ENCODE data around the gene DDT. TPM values are rescaled to one million over a fixed set of nuclear protein-coding genes. Genes with fewer than 3 reads are reported as not detected.

The DDT gene
- total RNA-seq, 3 donors from 2014 or later (not counting 1 experiment from before 2014, with no cell fraction given): 60.2 to 64.3 (median 62.3) TPM

GRCh38 chr22:23938328-23939016 is 35.8 kb downstream of the DDT start:
- H3K36me3 ChIP-seq (ENCODE audit: control insufficient read depth, insufficient read depth, low read length): no peaks in the 10 kb centered on the region
- H3K27ac ChIP-seq (ENCODE audit: low read length): no peak overlapping the region
- no peaks in the 10 kb centered on the region for H3K27me3 ChIP-seq (ENCODE audit: control insufficient read depth, insufficient read depth, low read length)
- intact Hi-C loops (cut with micrococcal nuclease): no loop called here
- no peaks in the 10 kb centered on the region for H3K9me3 ChIP-seq (ENCODE audit: control insufficient read depth, insufficient read depth, low read length)
- no peak for TF ChIP-seq CTCF (IDR thresholded peaks at IDR 0.05)
- H3K9me3 Mint-ChIP-seq: no peaks in the 10 kb centered on the region
- 84% methylated on average over 5 of the region's 5 CpGs for WGBS (ENCODE audit: insufficient coverage)
- peak in 1 of 2 donors; percentile 0 for DNase-seq
- H3K27ac Mint-ChIP-seq: no peak overlapping the region
- ATAC-seq: peak in 1 of 3 donors; percentile 38
- no peaks in the 10 kb centered on the region for H3K36me3 Mint-ChIP-seq
- no peaks in the 10 kb centered on the region for H3K4me1 ChIP-seq (ENCODE audit: control insufficient read depth, insufficient read depth, low read length)
- H3K4me3 Mint-ChIP-seq: no peak overlapping the region
- H3K4me3 ChIP-seq (ENCODE audit: low read length): no peak overlapping the region
- H3K4me1 Mint-ChIP-seq: no peaks in the 10 kb centered on the region
- H3K27me3 Mint-ChIP-seq (ENCODE audit: low read depth in 2 of 2): no peaks in the 10 kb centered on the region

GRCh38 chr22:23926561-23926960 is 47.7 kb downstream of the DDT start:
- ATAC-seq (no peak), DNase-seq (peak in 1 of 2 donors; percentile 1)
- no peak overlapping the region for H3K4me3 ChIP-seq (ENCODE audit: low read length)
- WGBS (ENCODE audit: insufficient coverage): 89% methylated on average over 14 of the region's 14 CpGs
- H3K27me3 ChIP-seq (ENCODE audit: control insufficient read depth, insufficient read depth, low read length): no peaks in the 10 kb centered on the region
- Mint-ChIP-seq H3K4me3 (no peak overlapping the region), H3K9me3 (peaks cover 4 to 5% of the 10 kb centered on the region in 2 donors), H3K36me3 (peaks cover 16% of the 10 kb centered on the region), H3K27me3 (ENCODE audit: low read depth in 2 of 2) (no peaks in the 10 kb centered on the region), H3K27ac (no peak overlapping the region), H3K4me1 (peaks cover 24 to 34% of the 10 kb centered on the region in 2 donors)
- no peak for TF ChIP-seq CTCF (IDR thresholded peaks at IDR 0.05)
- intact Hi-C loops (cut with micrococcal nuclease): no loop called here
- peaks cover 44% of the 10 kb centered on the region for H3K36me3 ChIP-seq (ENCODE audit: control insufficient read depth, insufficient read depth, low read length)
- H3K27ac ChIP-seq (ENCODE audit: low read length): no peak overlapping the region
- H3K4me1 ChIP-seq (ENCODE audit: control insufficient read depth, insufficient read depth, low read length): no peaks in the 10 kb centered on the region
- H3K9me3 ChIP-seq (ENCODE audit: control insufficient read depth, insufficient read depth, low read length): peaks cover 6% of the 10 kb centered on the region

GRCh38 chr22:23925020-23925606 is 49.1 kb downstream of the DDT start:
- H3K36me3 Mint-ChIP-seq: peaks cover 9% of the 10 kb centered on the region
- Histone ChIP-seq H3K27me3 (ENCODE audit: control insufficient read depth, insufficient read depth, low read length) (no peaks in the 10 kb centered on the region), H3K9me3 (ENCODE audit: control insufficient read depth, insufficient read depth, low read length) (peaks cover 6% of the 10 kb centered on the region), H3K27ac (ENCODE audit: low read length) (no peak overlapping the region), H3K4me3 (ENCODE audit: low read length) (no peak overlapping the region), H3K36me3 (ENCODE audit: control insufficient read depth, insufficient read depth, low read length) (peaks cover 47% of the 10 kb centered on the region), H3K4me1 (ENCODE audit: control insufficient read depth, insufficient read depth, low read length) (no peaks in the 10 kb centered on the region)
- H3K9me3 Mint-ChIP-seq: peaks cover 3 to 4% of the 10 kb centered on the region in 2 donors
- H3K4me3 Mint-ChIP-seq: no peak overlapping the region
- WGBS (ENCODE audit: insufficient coverage): 97% methylated on average over 6 of the region's 6 CpGs
- no peak overlapping the region for H3K27ac Mint-ChIP-seq
- TF ChIP-seq CTCF (IDR thresholded peaks at IDR 0.05): no peak
- H3K4me1 Mint-ChIP-seq: peaks cover 18 to 29% of the 10 kb centered on the region in 2 donors
- intact Hi-C loops (cut with micrococcal nuclease): no loop called here
- no peaks in the 10 kb centered on the region for H3K27me3 Mint-ChIP-seq (ENCODE audit: low read depth in 2 of 2)
- DNase-seq: peak in 1 of 2 donors; percentile 1
- no peak for ATAC-seq

All from natural killer cell (primary cell).